WTC11 (cell line): ENCODE measurements around the gene GALNT9. TPM values are rescaled to one million over a fixed set of nuclear protein-coding genes. Genes with fewer than 3 reads are reported as not detected.
"Not testable (repeated sequence)": the region's sequence is repeated elsewhere in the genome, so short reads cannot be mapped to it uniquely, and the experiment has no call there.

Experiments used
- ATAC-seq: fragments of 200-7000 bp; cut with Tn5 transposase; 2 replicates; pipeline ENCODE4 v1.10.0; 2021; ENCODE audit warnings: mild to moderate bottlenecking, moderate library complexity
- CTCF ChIA-PET: fragments of 300-600 bp; sonication (Branson Sonifier 250); formaldehyde crosslinking; loops from one replicate; lab custom pipeline; 2021; ENCODE audit warnings: antibody characterized with exemption; lab: Charles Lee
- POLR2A ChIA-PET: fragments of 350-600 bp; sonication (Branson Sonifier 250); formaldehyde crosslinking; loops from one replicate; lab custom pipeline; 2021; ENCODE audit warnings: antibody characterized with exemption; lab: Charles Lee
- DNase-seq: peaks from one replicate; pipeline ENCODE4 v3.0.0; 2021; ENCODE audit warnings: low spot score
- H3K27ac Mint-ChIP-seq: 2 replicates; pipeline ENCODE4 v1.8.0; 2021; ENCODE audit warnings: mixed read lengths
- H3K27me3 Mint-ChIP-seq: 2 replicates; pipeline ENCODE4 v1.8.0; 2021; ENCODE audit warnings: low read depth, mild to moderate bottlenecking, moderate library complexity, mixed read lengths
- H3K36me3 Mint-ChIP-seq: 2 replicates; pipeline ENCODE4 v1.8.0; 2021; ENCODE audit warnings: mixed read lengths
- H3K4me1 Mint-ChIP-seq: 2 replicates; pipeline ENCODE4 v1.8.0; 2022; ENCODE audit warnings: mixed read lengths
- H3K4me3 Mint-ChIP-seq: 2 replicates; pipeline ENCODE4 v1.8.0; 2021; ENCODE audit warnings: mild to moderate bottlenecking, moderate library complexity, mixed read lengths
- H3K9me3 Mint-ChIP-seq: 2 replicates; pipeline ENCODE4 v1.8.0; 2021; ENCODE audit warnings: mixed read lengths
- AFF4 ChIP-seq: sonication (generic); formaldehyde crosslinking; IDR thresholded peaks from 2 replicates; pipeline ENCODE4 v1.8.1; 2023; ENCODE audit warnings: mild to moderate bottlenecking, missing genetic modification reagents, borderline replicate concordance
- CREM ChIP-seq: sonication (generic); formaldehyde crosslinking; IDR thresholded peaks from 2 replicates; pipeline ENCODE4 v1.8.1; 2022; ENCODE audit warnings: mild to moderate bottlenecking, missing genetic modification reagents, moderate library complexity
- ESRRA ChIP-seq: sonication (generic); formaldehyde crosslinking; IDR thresholded peaks from 2 replicates; pipeline ENCODE4 v1.8.1; 2022; ENCODE audit warnings: mild to moderate bottlenecking, missing genetic modification reagents, borderline replicate concordance
- GTF2I ChIP-seq: fragments of 250-450 bp; sonication (Bioruptor Pico); conservative IDR thresholded peaks from 2 replicates; pipeline ENCODE4 v1.4.0; 2021; ENCODE audit warnings: mild to moderate bottlenecking
- HMGA2 ChIP-seq: fragments of 250-450 bp; sonication (Bioruptor Pico); IDR thresholded peaks from 2 replicates; pipeline ENCODE4 v1.4.0; 2021; ENCODE audit warnings: mild to moderate bottlenecking, moderate library complexity
- KAT7 ChIP-seq: sonication (generic); formaldehyde crosslinking; IDR thresholded peaks from 2 replicates; pipeline ENCODE4 v1.8.1; 2023; ENCODE audit warnings: missing genetic modification reagents, mild to moderate bottlenecking, borderline replicate concordance
- MYBL2 ChIP-seq: sonication (generic); formaldehyde crosslinking; IDR thresholded peaks from 2 replicates; pipeline ENCODE4 v1.8.1; 2023; ENCODE audit warnings: mild to moderate bottlenecking, moderate library complexity, missing genetic modification reagents
- RORB ChIP-seq: fragments of 250-450 bp; sonication (Bioruptor Pico); IDR thresholded peaks from 2 replicates; pipeline ENCODE4 v1.9.0; 2021; ENCODE audit warnings: mild to moderate bottlenecking
- SMAD4 ChIP-seq: sonication (generic); formaldehyde crosslinking; IDR thresholded peaks from 2 replicates; pipeline ENCODE4 v1.8.0; 2022; ENCODE audit warnings: mild to moderate bottlenecking, missing genetic modification reagents
- SOX15 ChIP-seq: fragments of 250-450 bp; sonication (Bioruptor Pico); IDR thresholded peaks from 2 replicates; pipeline ENCODE4 v1.9.0; 2021; ENCODE audit warnings: mild to moderate bottlenecking
- STAT6 ChIP-seq: sonication (generic); formaldehyde crosslinking; conservative IDR thresholded peaks from 2 replicates; pipeline ENCODE4 v1.8.1; 2023; ENCODE audit warnings: mild to moderate bottlenecking, low read depth, missing genetic modification reagents, moderate library complexity
- ZNF232 ChIP-seq: sonication (generic); formaldehyde crosslinking; IDR thresholded peaks from 2 replicates; pipeline ENCODE4 v1.8.0; 2022; ENCODE audit warnings: mild to moderate bottlenecking, missing genetic modification reagents
- ZNF396 ChIP-seq: fragments of 250-450 bp; sonication (Bioruptor Pico); IDR thresholded peaks from 2 replicates; pipeline ENCODE4 v1.8.0; 2021; ENCODE audit warnings: mild to moderate bottlenecking, moderate library complexity, borderline replicate concordance
- total RNA-seq: library from RNA; stranded (reverse); gene quantifications from 3 replicates; pipeline ENCODE4 v1.2.3, GENCODE V29; 2021
- TF ChIP-seq, protein P1 (sequence below): sonication (generic); formaldehyde crosslinking; IDR thresholded peaks from 2 replicates; pipeline ENCODE4 v1.8.1; 2022; ENCODE audit warnings: missing genetic modification reagents, borderline replicate concordance
- TF ChIP-seq, protein P2 (sequence below): sonication (generic); formaldehyde crosslinking; IDR thresholded peaks from 2 replicates; pipeline ENCODE4 v1.8.0; 2022; ENCODE audit warnings: mild to moderate bottlenecking, missing genetic modification reagents
- TF ChIP-seq, protein P3 (sequence below): sonication (generic); formaldehyde crosslinking; IDR thresholded peaks from 2 replicates; pipeline ENCODE4 v1.8.1; 2023; ENCODE audit warnings: mild to moderate bottlenecking, missing genetic modification reagents

The GALNT9 gene
- total RNA-seq, 1 experiment from 2014 or later: 0.90 TPM

- TF ChIP-seq STAT6 (CRISPR knock-in tag): no peak
- TF ChIP-seq AFF4 (CRISPR knock-in tag): no peak
- no peak for TF ChIP-seq ESRRA (CRISPR knock-in tag)
- TF ChIP-seq, protein P1, sequence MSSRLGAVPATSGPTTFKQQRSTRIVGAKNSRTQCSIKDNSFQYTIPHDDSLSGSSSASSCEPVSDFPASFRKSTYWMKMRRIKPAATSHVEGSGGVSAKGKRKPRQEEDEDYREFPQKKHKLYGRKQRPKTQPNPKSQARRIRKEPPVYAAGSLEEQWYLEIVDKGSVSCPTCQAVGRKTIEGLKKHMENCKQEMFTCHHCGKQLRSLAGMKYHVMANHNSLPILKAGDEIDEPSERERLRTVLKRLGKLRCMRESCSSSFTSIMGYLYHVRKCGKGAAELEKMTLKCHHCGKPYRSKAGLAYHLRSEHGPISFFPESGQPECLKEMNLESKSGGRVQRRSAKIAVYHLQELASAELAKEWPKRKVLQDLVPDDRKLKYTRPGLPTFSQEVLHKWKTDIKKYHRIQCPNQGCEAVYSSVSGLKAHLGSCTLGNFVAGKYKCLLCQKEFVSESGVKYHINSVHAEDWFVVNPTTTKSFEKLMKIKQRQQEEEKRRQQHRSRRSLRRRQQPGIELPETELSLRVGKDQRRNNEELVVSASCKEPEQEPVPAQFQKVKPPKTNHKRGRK (CRISPR knock-in tag): no peak
- no peak for TF ChIP-seq RORB (CRISPR knock-in tag)
- no peak for TF ChIP-seq ZNF396 (CRISPR knock-in tag)
- TF ChIP-seq, all 79 proteins: peak for 0
These were observed 22.6 kb downstream of the GALNT9 start (continued) for GRCh38 chr12:132306885-132307191.

GRCh38 chr12:132305991-132306884 lies 23.2 kb downstream of the GALNT9 start:
- POLR2A ChIA-PET: no interaction called here
- CTCF ChIA-PET: interaction anchor here (1.5 kb wide), 1 partner anchor 21 kb away, joined by 3 read pairs; no protein-coding TSS in a partner anchor
- no peak for DNase-seq

DNA sequence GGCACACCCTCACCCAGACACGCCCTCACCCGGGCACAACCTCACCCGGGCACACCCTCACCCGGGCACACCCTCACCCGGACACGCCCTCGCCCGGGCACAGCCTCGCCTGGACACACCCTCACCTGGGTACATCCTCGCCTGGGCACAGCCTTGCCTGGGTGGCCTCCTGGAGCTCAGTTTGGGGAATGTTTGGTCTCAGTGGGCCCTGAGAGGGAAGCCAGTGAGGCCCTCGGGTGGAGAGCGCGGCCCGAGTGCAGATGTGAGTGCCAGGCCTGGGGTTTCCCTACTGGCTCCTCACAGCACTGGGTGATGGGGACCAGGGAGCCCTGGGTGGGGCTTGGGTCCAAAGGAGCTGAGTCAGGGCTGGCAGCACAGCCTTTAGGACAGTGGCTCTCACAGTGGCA lies 23.8 kb downstream of the GALNT9 start:
- ATAC-seq (no peak), DNase-seq (no peak)
- Mint-ChIP-seq H3K9me3 (no peaks in the 10 kb centered on the region), H3K4me1 (no peaks in the 10 kb centered on the region), H3K27ac (no peak overlapping the region), H3K4me3 (no peak overlapping the region), H3K27me3 (peaks cover 52% of the 10 kb centered on the region), H3K36me3 (no peaks in the 10 kb centered on the region)
- ChIA-PET POLR2A (no interaction called here), CTCF (interaction anchor here (1.5 kb wide), 1 partner anchor 21 kb away, joined by 3 read pairs; no protein-coding TSS in a partner anchor)
- TF ChIP-seq, protein P2, sequence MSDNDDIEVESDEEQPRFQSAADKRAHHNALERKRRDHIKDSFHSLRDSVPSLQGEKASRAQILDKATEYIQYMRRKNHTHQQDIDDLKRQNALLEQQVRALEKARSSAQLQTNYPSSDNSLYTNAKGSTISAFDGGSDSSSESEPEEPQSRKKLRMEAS (CRISPR knock-in tag): no peak
- no peak for TF ChIP-seq KAT7 (CRISPR knock-in tag)
- TF ChIP-seq SMAD4 (CRISPR knock-in tag): no peak
- TF ChIP-seq SOX15 (CRISPR knock-in tag): no peak
- no peak for TF ChIP-seq ZNF232 (CRISPR knock-in tag)
- no peak for TF ChIP-seq RORB (CRISPR knock-in tag)
- no peak for TF ChIP-seq GTF2I (CRISPR knock-in tag)
- no peak for TF ChIP-seq MYBL2
- TF ChIP-seq CREM: no peak
- no peak for TF ChIP-seq HMGA2 (CRISPR knock-in tag)

More at GRCh38 chr12:132305991-132306884, 23.2 kb downstream of the GALNT9 start:
- no peaks in the 10 kb centered on the region for H3K4me1 Mint-ChIP-seq
- TF ChIP-seq, protein P3, sequence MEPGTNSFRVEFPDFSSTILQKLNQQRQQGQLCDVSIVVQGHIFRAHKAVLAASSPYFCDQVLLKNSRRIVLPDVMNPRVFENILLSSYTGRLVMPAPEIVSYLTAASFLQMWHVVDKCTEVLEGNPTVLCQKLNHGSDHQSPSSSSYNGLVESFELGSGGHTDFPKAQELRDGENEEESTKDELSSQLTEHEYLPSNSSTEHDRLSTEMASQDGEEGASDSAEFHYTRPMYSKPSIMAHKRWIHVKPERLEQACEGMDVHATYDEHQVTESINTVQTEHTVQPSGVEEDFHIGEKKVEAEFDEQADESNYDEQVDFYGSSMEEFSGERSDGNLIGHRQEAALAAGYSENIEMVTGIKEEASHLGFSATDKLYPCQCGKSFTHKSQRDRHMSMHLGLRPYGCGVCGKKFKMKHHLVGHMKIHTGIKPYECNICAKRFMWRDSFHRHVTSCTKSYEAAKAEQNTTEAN (CRISPR knock-in tag): no peak
- no peaks in the 10 kb centered on the region for H3K36me3 Mint-ChIP-seq
- H3K4me3 Mint-ChIP-seq: no peak overlapping the region
- H3K9me3 Mint-ChIP-seq: peaks cover 5% of the 10 kb centered on the region
- peaks cover 51% of the 10 kb centered on the region for H3K27me3 Mint-ChIP-seq
- H3K27ac Mint-ChIP-seq: no peak overlapping the region
- ATAC-seq: no peak

DNA sequence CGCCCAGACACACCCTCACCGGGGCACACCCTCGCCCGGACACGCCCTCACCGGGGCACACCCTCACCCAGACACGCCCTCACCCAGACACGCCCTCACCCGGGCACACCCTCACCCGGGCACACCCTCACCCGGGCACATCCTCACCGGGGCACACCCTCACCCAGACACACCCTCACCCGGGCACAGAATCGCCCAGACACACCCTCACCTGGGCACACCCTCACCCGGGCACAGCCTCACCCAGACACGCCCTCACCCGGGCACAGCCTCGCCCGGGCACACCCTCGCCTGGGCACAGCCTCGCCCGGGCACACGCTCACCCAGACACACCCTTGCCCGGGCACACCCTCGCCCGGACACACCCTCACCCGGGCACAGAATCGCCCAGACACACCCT lies 24.5 kb downstream of the GALNT9 start:
- H3K27ac Mint-ChIP-seq, H3K4me3 Mint-ChIP-seq, DNase-seq, ATAC-seq, H3K9me3 Mint-ChIP-seq, H3K4me1 Mint-ChIP-seq, POLR2A ChIA-PET, H3K36me3 Mint-ChIP-seq, CTCF ChIA-PET: not testable (repeated sequence)
- peaks cover 47% of the 10 kb centered on the region for H3K27me3 Mint-ChIP-seq

- CTCF ChIA-PET, H3K4me1 Mint-ChIP-seq, POLR2A ChIA-PET, H3K36me3 Mint-ChIP-seq, DNase-seq, H3K27ac Mint-ChIP-seq, ATAC-seq, H3K4me3 Mint-ChIP-seq, H3K9me3 Mint-ChIP-seq: not testable (repeated sequence)
- H3K27me3 Mint-ChIP-seq: peaks cover 40% of the 10 kb centered on the region
These were observed 25.5 kb downstream of the GALNT9 start for GRCh38 chr12:132303853-132304373.
